HepG2 (cell line): ENCODE measurements around the gene PIP4K2B. TPM values are rescaled to one million over a fixed set of nuclear protein-coding genes. Genes with fewer than 3 reads are reported as not detected.

Experiments
- FOXC1 ChIP-seq: sonication (generic); formaldehyde crosslinking; IDR thresholded peaks from 2 replicates; pipeline ENCODE4 v1.8.0; 2022; ENCODE audit warnings: mild to moderate bottlenecking, missing genetic modification reagents, borderline replicate concordance
- KLF6 ChIP-seq: IDR thresholded peaks from 2 replicates; pipeline ENCODE4 v1.8.0; 2016; ENCODE audit warnings: missing biosample characterization, missing genetic modification reagents
- REXO4 ChIP-seq: sonication (generic); formaldehyde crosslinking; IDR thresholded peaks from 2 replicates; pipeline ENCODE4 v1.8.0; 2022; ENCODE audit warnings: missing genetic modification reagents, mild to moderate bottlenecking, borderline replicate concordance
- SRY ChIP-seq: sonication (generic); formaldehyde crosslinking; IDR thresholded peaks from 2 replicates; pipeline ENCODE4 v1.8.0; 2022; ENCODE audit warnings: mild to moderate bottlenecking, missing genetic modification reagents
- STAG1 ChIP-seq: sonication (generic); formaldehyde crosslinking; IDR thresholded peaks from 2 replicates; pipeline ENCODE4 v1.4.0; 2020; ENCODE audit warnings: missing genetic modification reagents
- ZNF724P ChIP-seq: sonication (generic); formaldehyde crosslinking; IDR thresholded peaks from 2 replicates; pipeline ENCODE4 v1.8.0; 2022; ENCODE audit warnings: missing genetic modification reagents, borderline replicate concordance
- polyA plus RNA-seq, 8 experiments: library from polyadenylated mRNA; depleted of rRNA in 3 of 8; stranded (reverse) in 7 of 8; unstranded in 1 of 8; fragments of >200 nt; fragmentation: Illumina TruSeq in 4 of 8; extraction: Trizol in 4 of 8; gene quantifications; 2 replicates each; pipeline versions ENCODE4 v1.2.1 to v1.2.3, GENCODE V29; 2011 to 2016; ENCODE audit warnings: low read depth in 4 of 8, missing spikeins in 1 of 8, mixed read lengths in 1 of 8; ENCODE audit not compliant: insufficient read depth in 1 of 8
- total RNA-seq, 5 experiments: library from RNA; depleted of rRNA; stranded (reverse); fragments of >200 nt; fragmentation: Illumina TruSeq; extraction: Trizol; gene quantifications; 2 replicates each; pipeline ENCODE4 v1.2.3, GENCODE V29; 2016; ENCODE audit warnings: low read depth in 1 of 5
- TF ChIP-seq, protein P1 (sequence below): sonication (generic); formaldehyde crosslinking; IDR thresholded peaks from 2 replicates; pipeline ENCODE4 v1.4.0; 2020; ENCODE audit warnings: mild to moderate bottlenecking, missing genetic modification reagents
- TF ChIP-seq, protein P2 (sequence below): IDR thresholded peaks from 2 replicates; pipeline ENCODE4 v1.6.1; 2016
- TF ChIP-seq, protein P3 (sequence below): sonication (generic); formaldehyde crosslinking; IDR thresholded peaks from 2 replicates; pipeline ENCODE4 v1.4.0; 2020; ENCODE audit warnings: missing genetic modification reagents
- TF ChIP-seq, protein P4 (sequence below): IDR thresholded peaks from 2 replicates; pipeline ENCODE4 v1.4.0; 2020; ENCODE audit warnings: mild to moderate bottlenecking, missing genetic modification reagents
- TF ChIP-seq, protein P5 (sequence below): IDR thresholded peaks from 2 replicates; pipeline ENCODE4 v1.6.1; 2016; ENCODE audit warnings: low read depth, control low read depth
- TF ChIP-seq, protein P6 (sequence below): sonication (generic); formaldehyde crosslinking; IDR thresholded peaks from 2 replicates; pipeline ENCODE4 v1.4.0; 2020; ENCODE audit warnings: missing genetic modification reagents

PIP4K2B gene
- total and polyA plus RNA-seq, 2 of the 13 experiments (the other 11 are each of a cell fraction or from before 2014, with no cell fraction given): 20.4 to 54.0 TPM

DNA sequence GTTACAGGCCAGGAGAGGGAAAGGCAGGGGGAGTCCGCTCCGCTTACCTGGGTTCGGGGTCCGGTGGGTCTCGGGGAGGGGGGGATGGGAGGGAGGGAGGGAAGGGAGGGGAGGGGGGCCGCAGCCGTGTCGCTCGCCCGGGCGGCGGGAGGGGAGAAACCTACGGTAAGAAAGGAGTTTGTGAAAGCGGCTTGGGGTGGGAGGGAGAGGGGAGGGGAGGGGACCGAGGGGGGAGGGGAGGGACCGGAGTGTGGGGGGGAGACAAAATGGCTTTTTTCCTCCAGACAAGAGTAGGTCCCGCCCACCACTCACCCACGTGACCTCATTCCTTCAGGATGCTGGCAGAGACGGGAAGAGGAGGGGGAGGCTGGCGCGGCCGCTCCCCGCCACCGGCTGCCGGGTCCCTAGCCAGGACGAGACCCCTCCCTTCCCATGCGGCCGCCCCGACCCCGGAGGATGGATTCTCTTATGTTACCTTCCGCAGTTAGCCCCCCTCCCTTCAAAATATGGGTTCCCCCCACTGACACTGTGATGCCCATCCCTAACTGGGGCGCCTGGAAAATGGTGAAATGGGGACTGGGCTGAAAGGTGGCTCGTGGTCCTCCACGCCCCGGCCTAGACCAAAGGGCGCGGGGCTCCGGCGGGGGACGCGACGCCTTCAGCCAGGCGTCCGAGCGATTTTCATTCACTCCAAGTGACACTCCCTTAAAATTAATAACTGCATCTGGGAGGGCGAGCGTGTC lies 51.0 kb downstream of the PIP4K2B start, which contains the start of gene PCGF2 (continued):
- TF ChIP-seq, protein P1, sequence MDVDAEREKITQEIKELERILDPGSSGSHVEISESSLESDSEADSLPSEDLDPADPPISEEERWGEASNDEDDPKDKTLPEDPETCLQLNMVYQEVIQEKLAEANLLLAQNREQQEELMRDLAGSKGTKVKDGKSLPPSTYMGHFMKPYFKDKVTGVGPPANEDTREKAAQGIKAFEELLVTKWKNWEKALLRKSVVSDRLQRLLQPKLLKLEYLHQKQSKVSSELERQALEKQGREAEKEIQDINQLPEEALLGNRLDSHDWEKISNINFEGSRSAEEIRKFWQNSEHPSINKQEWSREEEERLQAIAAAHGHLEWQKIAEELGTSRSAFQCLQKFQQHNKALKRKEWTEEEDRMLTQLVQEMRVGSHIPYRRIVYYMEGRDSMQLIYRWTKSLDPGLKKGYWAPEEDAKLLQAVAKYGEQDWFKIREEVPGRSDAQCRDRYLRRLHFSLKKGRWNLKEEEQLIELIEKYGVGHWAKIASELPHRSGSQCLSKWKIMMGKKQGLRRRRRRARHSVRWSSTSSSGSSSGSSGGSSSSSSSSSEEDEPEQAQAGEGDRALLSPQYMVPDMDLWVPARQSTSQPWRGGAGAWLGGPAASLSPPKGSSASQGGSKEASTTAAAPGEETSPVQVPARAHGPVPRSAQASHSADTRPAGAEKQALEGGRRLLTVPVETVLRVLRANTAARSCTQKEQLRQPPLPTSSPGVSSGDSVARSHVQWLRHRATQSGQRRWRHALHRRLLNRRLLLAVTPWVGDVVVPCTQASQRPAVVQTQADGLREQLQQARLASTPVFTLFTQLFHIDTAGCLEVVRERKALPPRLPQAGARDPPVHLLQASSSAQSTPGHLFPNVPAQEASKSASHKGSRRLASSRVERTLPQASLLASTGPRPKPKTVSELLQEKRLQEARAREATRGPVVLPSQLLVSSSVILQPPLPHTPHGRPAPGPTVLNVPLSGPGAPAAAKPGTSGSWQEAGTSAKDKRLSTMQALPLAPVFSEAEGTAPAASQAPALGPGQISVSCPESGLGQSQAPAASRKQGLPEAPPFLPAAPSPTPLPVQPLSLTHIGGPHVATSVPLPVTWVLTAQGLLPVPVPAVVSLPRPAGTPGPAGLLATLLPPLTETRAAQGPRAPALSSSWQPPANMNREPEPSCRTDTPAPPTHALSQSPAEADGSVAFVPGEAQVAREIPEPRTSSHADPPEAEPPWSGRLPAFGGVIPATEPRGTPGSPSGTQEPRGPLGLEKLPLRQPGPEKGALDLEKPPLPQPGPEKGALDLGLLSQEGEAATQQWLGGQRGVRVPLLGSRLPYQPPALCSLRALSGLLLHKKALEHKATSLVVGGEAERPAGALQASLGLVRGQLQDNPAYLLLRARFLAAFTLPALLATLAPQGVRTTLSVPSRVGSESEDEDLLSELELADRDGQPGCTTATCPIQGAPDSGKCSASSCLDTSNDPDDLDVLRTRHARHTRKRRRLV (CRISPR knock-in tag): no peak
- TF ChIP-seq SRY (CRISPR knock-in tag) (no peak), ZNF724P (CRISPR knock-in tag) (no peak), KLF6 (0 out of 2 replicates have a peak, but pooled peaks have one; percentile 62), STAG1 (CRISPR knock-in tag) (no peak), REXO4 (CRISPR knock-in tag) (no peak), FOXC1 (CRISPR knock-in tag) (no peak)
- TF ChIP-seq, protein P2, sequence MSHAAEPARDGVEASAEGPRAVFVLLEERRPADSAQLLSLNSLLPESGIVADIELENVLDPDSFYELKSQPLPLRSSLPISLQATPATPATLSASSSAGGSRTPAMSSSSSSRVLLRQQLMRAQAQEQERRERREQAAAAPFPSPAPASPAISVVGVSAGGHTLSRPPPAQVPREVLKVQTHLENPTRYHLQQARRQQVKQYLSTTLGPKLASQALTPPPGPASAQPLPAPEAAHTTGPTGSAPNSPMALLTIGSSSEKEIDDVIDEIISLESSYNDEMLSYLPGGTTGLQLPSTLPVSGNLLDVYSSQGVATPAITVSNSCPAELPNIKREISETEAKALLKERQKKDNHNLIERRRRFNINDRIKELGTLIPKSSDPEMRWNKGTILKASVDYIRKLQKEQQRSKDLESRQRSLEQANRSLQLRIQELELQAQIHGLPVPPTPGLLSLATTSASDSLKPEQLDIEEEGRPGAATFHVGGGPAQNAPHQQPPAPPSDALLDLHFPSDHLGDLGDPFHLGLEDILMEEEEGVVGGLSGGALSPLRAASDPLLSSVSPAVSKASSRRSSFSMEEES (CRISPR knock-in tag): peak; percentile 57; the same call in 1 of the 2 replicates
- TF ChIP-seq, protein P3, sequence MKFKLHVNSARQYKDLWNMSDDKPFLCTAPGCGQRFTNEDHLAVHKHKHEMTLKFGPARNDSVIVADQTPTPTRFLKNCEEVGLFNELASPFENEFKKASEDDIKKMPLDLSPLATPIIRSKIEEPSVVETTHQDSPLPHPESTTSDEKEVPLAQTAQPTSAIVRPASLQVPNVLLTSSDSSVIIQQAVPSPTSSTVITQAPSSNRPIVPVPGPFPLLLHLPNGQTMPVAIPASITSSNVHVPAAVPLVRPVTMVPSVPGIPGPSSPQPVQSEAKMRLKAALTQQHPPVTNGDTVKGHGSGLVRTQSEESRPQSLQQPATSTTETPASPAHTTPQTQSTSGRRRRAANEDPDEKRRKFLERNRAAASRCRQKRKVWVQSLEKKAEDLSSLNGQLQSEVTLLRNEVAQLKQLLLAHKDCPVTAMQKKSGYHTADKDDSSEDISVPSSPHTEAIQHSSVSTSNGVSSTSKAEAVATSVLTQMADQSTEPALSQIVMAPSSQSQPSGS (CRISPR knock-in tag): no peak
- TF ChIP-seq, protein P4, sequence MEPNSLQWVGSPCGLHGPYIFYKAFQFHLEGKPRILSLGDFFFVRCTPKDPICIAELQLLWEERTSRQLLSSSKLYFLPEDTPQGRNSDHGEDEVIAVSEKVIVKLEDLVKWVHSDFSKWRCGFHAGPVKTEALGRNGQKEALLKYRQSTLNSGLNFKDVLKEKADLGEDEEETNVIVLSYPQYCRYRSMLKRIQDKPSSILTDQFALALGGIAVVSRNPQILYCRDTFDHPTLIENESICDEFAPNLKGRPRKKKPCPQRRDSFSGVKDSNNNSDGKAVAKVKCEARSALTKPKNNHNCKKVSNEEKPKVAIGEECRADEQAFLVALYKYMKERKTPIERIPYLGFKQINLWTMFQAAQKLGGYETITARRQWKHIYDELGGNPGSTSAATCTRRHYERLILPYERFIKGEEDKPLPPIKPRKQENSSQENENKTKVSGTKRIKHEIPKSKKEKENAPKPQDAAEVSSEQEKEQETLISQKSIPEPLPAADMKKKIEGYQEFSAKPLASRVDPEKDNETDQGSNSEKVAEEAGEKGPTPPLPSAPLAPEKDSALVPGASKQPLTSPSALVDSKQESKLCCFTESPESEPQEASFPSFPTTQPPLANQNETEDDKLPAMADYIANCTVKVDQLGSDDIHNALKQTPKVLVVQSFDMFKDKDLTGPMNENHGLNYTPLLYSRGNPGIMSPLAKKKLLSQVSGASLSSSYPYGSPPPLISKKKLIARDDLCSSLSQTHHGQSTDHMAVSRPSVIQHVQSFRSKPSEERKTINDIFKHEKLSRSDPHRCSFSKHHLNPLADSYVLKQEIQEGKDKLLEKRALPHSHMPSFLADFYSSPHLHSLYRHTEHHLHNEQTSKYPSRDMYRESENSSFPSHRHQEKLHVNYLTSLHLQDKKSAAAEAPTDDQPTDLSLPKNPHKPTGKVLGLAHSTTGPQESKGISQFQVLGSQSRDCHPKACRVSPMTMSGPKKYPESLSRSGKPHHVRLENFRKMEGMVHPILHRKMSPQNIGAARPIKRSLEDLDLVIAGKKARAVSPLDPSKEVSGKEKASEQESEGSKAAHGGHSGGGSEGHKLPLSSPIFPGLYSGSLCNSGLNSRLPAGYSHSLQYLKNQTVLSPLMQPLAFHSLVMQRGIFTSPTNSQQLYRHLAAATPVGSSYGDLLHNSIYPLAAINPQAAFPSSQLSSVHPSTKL: no peak
- TF ChIP-seq, protein P5, sequence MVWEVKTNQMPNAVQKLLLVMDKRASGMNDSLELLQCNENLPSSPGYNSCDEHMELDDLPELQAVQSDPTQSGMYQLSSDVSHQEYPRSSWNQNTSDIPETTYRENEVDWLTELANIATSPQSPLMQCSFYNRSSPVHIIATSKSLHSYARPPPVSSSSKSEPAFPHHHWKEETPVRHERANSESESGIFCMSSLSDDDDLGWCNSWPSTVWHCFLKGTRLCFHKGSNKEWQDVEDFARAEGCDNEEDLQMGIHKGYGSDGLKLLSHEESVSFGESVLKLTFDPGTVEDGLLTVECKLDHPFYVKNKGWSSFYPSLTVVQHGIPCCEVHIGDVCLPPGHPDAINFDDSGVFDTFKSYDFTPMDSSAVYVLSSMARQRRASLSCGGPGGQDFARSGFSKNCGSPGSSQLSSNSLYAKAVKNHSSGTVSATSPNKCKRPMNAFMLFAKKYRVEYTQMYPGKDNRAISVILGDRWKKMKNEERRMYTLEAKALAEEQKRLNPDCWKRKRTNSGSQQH (CRISPR knock-in tag): 0 out of 2 replicates have a peak, but pooled peaks have one; percentile 43
- TF ChIP-seq, protein P6, sequence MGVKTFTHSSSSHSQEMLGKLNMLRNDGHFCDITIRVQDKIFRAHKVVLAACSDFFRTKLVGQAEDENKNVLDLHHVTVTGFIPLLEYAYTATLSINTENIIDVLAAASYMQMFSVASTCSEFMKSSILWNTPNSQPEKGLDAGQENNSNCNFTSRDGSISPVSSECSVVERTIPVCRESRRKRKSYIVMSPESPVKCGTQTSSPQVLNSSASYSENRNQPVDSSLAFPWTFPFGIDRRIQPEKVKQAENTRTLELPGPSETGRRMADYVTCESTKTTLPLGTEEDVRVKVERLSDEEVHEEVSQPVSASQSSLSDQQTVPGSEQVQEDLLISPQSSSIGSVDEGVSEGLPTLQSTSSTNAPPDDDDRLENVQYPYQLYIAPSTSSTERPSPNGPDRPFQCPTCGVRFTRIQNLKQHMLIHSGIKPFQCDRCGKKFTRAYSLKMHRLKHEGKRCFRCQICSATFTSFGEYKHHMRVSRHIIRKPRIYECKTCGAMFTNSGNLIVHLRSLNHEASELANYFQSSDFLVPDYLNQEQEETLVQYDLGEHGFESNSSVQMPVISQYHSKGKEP (CRISPR knock-in tag): no peak
